A673 (cell line): ENCODE measurements around the gene ESF1.
"Not testable (repeated sequence)": the region's sequence is repeated elsewhere in the genome, so short reads cannot be mapped to it uniquely, and the experiment has no call there.

Source experiments
- CTCF ChIP-seq: fragments of 300-800, 200-600 bp; sonication (generic); conservative IDR thresholded peaks from 2 replicates; pipeline ENCODE4 v1.5.1; 2017; ENCODE audit warnings: low read depth, mild to moderate bottlenecking, antibody characterized with exemption, low read length, moderate library complexity, mixed read lengths
- EZH2 ChIP-seq: fragments of 200-600 bp; sonication (generic); IDR thresholded peaks from 2 replicates; pipeline ENCODE4 v1.6.1; 2017; ENCODE audit warnings: borderline replicate concordance, low read depth, mild to moderate bottlenecking, mixed read lengths, antibody characterized with exemption, low read length; ENCODE audit not compliant: poor library complexity, severe bottlenecking

GRCh38 chr20:13738187-13738586 is 46.5 kb downstream of the ESF1 start:
- not testable (repeated sequence) for TF ChIP-seq CTCF, EZH2
